GM23338 (cell line): ENCODE results near the gene SDHA.

ENCODE experiments used
- CREB1 ChIP-seq: fragments of 250-450 bp; sonication (Bioruptor Pico); IDR thresholded peaks from 2 replicates; pipeline ENCODE4 v1.5.0; 2020; ENCODE audit warnings: low read depth, mild to moderate bottlenecking, moderate library complexity
- CTCF ChIP-seq, 2 experiments: fragments of 200-600 bp in 1 of 2; sonication (generic) in 1 of 2; conservative IDR thresholded peaks; 2 replicates each; pipeline versions ENCODE4 v1.5.1 to v1.6.1; 2016 to 2017; ENCODE audit warnings: antibody characterized with exemption in 2 of 2, low read depth in 2 of 2, mild to moderate bottlenecking in 2 of 2, moderate library complexity in 1 of 2
- ETS1 ChIP-seq: IDR thresholded peaks from 2 replicates; pipeline ENCODE4 v1.6.1; 2016; ENCODE audit warnings: antibody characterized with exemption
- EZH2 ChIP-seq: fragments of 200-600 bp; sonication (generic); IDR thresholded peaks from one replicate; pipeline ENCODE4 v1.8.0; 2017; ENCODE audit warnings: antibody characterized with exemption, mild to moderate bottlenecking, low read depth; ENCODE audit not compliant: unreplicated experiment
- EZH2phosphoT487 ChIP-seq: fragments of 200-600 bp; sonication (generic); IDR thresholded peaks from one replicate; pipeline ENCODE4 v1.8.1; 2018; ENCODE audit warnings: antibody characterized with exemption; ENCODE audit not compliant: unreplicated experiment
- JUNB ChIP-seq: IDR thresholded peaks from one replicate; pipeline ENCODE4 v1.6.1; 2016; ENCODE audit warnings: antibody characterized with exemption; ENCODE audit not compliant: unreplicated experiment
- POLR2AphosphoS5 ChIP-seq: IDR thresholded peaks from 2 replicates; pipeline ENCODE4 v1.6.1; 2016; ENCODE audit warnings: antibody characterized with exemption, low read depth
- REST ChIP-seq: IDR thresholded peaks from one replicate; pipeline ENCODE4 v1.6.1; 2018; ENCODE audit warnings: antibody characterized with exemption; ENCODE audit not compliant: unreplicated experiment
- STAT1 ChIP-seq: IDR thresholded peaks from one replicate; pipeline ENCODE4 v1.6.1; 2016; ENCODE audit warnings: antibody characterized with exemption; ENCODE audit not compliant: unreplicated experiment
- ZNF114 ChIP-seq: fragments of 250-450 bp; sonication (Bioruptor Pico); IDR thresholded peaks from 2 replicates; pipeline ENCODE4 v1.5.0; 2020; ENCODE audit warnings: mild to moderate bottlenecking, moderate library complexity
- ZNF331 ChIP-seq: fragments of 250-450 bp; sonication (Bioruptor Pico); IDR thresholded peaks from 2 replicates; pipeline ENCODE4 v1.5.0; 2020; ENCODE audit warnings: low read depth, mild to moderate bottlenecking, moderate library complexity
- ZNF462 ChIP-seq: fragments of 250-450 bp; sonication (Bioruptor Pico); IDR thresholded peaks from 2 replicates; pipeline ENCODE4 v1.5.0; 2020; ENCODE audit warnings: mild to moderate bottlenecking, moderate library complexity

GRCh38 chr5:306011-306805 is 88.1 kb downstream of the SDHA start:
- TF ChIP-seq CTCF (conservative IDR thresholded peaks at IDR 0.05; ENCODE audit: low read depth in 2 of 2) = no peak
- TF ChIP-seq POLR2AphosphoS5 = no peak
- TF ChIP-seq REST = no peak
- no peak for TF ChIP-seq EZH2
- no peak for TF ChIP-seq ZNF331 (CRISPR knock-in tag)
- TF ChIP-seq EZH2phosphoT487 = no peak
- TF ChIP-seq CREB1 (CRISPR knock-in tag) = no peak
- TF ChIP-seq JUNB = no peak
- no peak for TF ChIP-seq ZNF462
- TF ChIP-seq STAT1 = no peak
- no peak for TF ChIP-seq ETS1
- TF ChIP-seq ZNF114 (CRISPR knock-in tag) = no peak
